LHCN-M2 (cell line): Measurements from ENCODE around the gene CBARP. TPM values are rescaled to one million over a fixed set of nuclear protein-coding genes. Genes with fewer than 3 reads are reported as not detected.

ENCODE experiments used
- DNase-seq: peaks from one replicate; pipeline ENCODE4 v3.0.0-alpha.2; 2012; ENCODE audit warnings: low read depth
- total RNA-seq: library from RNA; depleted of rRNA; stranded (reverse); fragments of >200 nt; gene quantifications from 2 replicates; pipeline ENCODE4 v1.2.3, GENCODE V29; 2014

Gene CBARP
- total RNA-seq, 1 experiment from 2014 or later, result 4.6 TPM

DNA sequence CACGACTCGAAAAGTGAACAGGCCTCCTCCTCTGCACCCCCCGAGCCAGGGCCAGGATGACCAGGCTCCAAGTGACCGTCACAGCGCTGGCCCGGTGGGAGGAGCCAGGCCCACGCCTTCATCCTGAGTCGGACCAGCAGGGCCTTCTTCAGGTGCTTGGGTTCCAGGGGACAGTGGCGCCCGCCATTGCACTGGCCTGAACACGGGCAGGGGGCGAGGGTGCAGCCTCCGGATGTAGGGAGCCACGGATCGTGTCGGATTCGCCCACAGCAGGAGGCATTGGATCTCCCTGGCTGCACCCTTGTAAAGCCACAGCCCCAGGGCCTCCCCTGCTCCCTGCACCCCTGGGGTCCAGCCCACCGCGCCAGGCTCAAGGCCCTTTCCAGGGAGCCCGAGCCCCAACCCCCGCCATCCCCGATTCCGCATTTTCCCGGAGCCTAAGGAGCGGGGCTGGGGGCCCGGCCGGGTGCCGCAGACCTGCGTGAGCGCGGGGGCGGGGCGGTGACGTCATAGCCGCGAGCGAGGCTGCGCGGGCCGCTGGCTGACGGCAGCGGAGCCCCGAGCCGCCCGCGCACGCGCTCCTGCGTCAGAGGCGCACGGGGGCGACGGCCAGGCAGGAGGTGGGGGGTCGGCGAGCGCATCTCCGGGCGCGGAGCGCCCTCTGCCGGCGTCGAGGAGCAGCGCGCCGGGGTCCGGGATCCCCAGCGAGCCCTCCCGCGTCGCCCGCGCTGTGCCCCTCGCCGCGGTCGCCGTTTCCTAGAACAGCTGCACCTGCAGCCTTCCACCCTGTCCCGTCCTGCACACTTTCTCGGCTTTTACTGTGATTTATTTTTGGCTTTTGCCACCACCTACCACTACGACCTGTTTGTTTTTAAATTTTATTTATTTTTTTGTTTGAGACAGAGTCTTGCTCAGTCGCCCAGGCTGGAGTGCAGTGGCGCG is 2.3 kb upstream of the CBARP start:
- DNase-seq, result peak; percentile 85

DNA sequence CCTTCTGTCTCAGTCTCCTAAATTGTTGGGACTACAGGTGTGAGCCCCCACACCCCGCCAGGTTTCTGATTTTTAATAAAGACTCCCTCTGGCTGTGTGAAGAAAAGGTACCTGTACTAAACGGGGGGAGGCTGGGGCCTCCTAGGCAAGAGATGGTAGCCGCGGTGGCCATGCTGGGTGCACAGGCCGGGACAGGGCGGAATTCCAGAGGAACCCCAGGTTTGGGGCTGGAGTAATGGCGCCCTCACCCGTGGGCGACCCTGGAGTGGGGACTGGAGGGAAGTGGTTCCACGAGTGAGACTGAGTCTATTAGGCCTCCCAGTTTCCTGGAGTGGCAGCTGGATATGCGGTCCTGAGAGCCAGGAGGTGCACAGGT is 1.6 kb upstream of the CBARP start:
- no peak for DNase-seq

DNA sequence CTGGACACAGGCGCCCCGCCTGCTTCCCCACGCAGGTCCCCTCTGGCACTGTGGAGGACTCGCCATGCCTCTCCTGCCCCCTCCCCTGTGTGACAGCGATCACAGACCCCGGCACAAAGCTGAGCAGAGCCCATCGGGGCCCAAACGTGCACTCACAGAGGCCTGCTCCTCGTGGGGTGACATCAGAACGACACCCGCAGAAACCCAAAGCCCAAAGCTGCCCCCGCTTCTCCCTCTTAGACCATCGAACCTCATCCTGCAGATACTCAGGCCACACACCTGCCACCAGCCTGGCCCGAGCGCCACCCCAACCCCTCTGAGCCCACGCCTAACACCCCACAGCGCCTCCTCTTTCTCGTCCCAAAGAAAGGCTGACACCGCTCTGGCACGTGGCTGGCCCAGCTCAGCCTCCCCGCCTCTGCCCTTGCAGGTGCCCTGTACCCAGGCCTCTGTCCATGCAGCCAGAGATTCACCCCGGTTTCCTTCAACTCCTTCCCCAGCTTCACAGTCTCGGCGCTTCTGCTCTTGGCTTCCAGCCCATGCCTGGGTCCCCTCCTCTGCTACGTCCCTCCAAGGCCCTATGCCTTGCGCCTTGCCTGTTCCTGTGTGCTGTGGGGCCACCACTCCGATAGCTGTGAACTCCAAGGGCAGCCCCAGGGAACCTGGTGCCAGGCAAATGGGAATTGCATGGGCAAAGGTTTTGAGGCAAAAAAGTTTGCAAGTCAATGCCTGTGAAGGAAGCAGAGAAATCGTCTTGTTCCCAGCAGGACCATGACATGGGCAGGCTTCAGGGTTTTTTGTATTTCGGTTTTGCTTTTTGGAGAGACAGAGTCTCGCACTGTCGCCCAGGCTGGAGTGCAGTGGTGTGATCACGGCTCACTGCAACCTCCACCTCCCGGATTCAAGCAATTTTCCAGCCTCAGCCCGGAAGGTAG is 831 bp upstream of the CBARP start:
- DNase-seq, result no peak

DNA sequence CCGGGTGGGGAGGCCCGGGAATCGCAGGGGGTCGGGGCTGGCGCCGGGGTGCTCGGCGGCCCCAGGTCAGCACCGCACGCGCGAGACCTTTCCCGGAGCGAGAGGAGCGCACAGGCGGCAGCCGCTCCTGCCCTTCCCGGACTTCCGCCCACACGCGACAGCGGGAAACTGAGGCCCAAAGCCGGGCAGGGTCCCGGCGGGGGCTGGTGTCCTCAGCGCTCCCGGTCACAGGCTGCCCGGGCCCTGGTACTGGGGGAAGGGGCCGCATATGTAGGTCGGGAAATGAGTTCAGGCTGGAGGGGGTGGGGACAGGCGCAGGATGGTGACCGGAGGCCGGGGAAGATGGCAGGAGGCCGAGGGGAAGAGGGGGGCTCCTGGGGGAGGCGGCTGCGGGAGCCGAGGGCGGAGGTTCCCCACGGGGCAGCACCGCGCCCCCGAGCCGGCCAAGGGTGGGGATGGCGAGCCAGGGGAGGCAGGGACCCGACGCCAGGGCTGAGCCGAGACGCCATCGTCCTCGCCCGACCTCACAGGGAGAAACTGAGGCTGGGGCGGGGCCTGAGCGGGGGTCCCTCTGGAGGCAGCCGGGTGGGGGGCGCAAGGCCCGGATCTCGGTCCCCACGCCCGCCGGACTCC is 662 bp downstream of the CBARP start:
- DNase-seq, result no peak

DNA sequence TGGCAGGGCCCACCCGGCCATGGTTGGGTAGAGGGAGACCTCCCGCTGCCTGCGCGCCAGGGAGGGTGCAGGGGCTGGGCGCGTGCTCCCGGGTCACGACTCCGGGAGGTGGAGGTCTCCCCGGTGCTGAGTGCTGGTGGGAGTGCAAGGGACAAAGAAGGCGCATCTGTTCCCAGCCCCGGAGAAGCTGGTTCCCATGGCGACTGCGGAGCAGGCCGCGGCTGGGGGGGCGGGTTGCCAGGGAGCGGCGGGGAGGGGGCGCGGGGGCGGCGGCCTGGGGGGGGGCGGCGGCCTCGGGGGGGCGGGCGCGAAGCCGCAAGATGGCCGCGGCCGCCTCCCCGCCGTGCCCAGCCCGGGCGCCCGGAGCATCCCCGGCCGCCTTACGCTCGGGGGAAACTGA is 1.2 kb downstream of the CBARP start:
- no peak for DNase-seq

DNA sequence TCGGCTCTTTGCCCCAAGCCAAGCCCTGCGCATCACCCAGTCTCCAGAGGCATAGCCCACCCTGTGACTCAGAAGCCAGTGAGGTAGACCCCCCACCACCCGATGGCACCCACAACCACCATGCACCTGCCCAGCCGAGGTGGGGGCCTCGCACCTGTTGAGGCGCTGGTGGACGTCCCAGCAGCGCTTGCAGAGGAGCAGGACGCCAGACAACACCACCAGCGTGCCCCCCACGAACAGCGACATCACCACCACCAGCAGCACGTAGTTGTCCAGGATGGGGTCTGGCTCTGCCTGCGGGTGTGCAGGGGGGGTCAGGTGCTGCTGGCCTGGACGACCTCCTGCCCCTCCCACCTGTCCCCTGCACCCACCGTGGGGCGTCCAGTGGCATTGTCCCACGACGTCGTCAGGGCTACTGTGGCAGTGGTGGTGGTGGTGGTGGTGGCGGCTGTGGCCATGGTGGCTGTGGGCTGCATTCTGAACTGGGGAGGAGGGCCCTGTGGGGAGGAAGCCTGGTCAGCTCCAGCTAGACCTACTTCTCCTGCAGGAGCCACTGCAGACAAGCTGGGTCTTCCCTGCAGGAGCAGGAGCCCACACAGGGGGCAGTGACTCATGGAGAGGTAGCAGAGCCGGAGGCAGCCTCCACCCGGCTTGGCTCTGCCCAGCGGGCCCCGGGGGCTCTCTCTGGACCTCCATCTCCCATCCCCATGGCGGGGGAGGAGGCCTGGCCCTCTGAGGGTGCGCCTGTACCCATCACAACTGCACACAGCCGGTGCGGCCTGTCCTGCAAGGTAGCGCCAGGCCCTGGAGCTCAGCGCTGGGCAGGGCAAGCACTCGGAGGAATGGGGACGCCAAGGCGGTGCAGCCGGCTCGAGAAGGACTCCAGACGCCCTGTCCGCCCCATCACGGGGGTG is 1.9 kb downstream of the CBARP start:
- no peak for DNase-seq

DNA sequence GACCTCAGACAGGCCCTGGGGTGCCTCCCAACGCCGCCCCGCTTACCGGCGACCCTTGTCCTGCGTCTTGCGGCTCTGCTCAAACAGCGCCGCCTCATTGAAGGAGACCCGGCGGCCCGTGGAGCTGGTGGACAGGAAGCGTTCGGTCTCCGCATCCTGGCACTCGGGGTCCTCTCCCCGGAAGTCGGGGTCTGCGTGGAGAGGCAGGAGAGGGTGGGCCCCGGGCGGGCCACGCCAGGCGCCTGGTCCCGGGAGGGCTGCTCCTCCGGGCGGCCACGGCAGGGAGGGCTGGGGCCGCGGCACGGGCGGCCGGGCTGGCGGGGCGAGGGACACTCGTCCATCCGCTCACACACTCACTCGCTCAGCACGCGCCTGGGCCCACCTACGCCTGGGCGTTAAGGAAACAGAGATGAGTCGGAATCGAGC is 2.8 kb downstream of the CBARP start:
- DNase-seq, result no peak

DNA sequence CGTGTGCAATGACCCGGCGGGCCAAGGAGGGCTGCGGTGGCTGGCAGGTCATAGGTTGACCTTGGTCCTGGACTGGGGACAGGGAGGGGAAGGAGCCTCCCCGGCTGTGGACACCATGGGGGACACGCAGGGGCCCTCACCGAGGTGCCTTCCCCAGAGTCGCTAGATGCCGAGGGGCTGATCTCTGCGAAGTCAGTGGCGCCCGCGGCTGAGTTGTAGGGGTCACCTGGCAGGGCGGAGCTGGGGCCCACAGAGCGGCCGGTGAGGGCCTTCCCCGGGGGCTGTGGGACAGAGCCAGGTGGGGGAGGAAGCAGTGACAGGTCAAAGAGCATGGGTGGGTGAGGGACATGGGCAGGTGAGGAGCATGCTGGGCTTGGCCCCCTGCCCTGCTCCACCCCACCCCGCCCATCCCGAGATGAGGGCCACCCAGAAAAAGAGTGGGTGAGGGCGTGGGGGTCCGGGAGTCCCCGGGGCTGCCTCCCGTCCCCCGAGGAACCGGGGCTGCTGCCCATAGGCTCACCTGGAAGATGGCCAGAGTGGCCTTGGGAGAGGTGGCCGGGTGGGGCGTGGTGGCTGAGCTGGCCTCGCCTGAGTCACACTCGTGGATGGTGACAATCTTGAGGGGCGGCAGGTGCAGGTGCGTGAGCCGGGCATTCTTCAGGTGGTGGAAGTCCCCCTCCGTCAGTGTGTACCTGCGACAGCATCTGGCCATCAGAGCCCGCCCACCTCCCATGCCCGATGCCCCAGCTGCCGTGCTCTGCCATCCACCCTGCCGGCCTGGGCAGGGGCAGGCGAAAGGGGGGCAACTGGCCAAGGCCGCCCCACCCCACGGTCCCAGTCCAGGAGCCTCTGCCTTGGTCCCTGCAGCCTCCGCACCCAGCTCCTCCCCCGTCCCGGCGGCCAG is 3.5 kb downstream of the CBARP start:
- DNase-seq, result no peak

DNA sequence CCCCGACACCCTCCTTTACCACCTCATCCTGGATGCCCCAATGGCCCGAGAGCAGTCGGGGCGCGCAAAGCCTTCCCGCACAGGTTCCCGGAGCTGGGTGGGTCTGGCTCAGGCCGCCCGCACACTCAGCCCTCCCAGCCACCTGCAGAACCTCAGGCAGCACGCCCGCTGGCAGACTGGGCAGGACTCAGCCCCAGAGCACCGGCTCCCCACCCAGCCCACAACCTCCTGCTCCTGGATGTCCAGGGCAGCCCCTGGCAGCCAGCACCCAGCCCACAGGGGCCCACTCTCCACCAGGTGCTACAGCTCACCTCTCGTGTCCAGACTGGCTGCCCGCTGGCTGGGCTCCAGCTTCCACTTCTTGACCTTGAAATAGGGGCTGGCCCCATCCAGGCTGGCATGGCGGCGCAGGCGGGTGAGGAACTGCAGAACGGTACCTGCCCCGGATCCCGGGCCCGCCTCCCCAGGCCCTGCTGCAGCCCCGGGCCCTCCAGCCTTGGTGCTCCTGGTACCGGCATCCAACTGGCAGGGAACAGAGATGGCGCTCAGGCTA is 4.6 kb downstream of the CBARP start:
- DNase-seq, result no peak

DNA sequence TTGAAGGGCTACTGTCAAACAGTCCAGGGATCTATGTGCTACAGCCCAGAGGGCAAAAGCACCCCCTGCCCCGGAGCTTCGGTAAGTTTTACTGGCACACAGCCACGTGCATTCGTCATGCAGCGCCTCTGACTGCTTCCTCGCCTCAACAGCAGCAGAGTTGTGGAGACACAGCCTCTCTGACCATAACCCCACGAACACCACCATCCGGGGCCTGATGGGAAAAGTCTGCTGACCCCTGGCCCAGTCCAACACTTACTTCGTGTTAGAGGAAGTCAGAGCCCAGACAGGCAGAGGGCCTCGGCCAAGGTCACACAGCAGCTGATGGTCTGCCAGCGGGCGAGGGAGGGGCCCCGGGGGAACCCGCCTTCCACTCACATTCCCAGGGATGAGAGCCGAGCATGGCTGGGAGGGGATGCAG is 5.1 kb downstream of the CBARP start:
- no peak for DNase-seq

DNA sequence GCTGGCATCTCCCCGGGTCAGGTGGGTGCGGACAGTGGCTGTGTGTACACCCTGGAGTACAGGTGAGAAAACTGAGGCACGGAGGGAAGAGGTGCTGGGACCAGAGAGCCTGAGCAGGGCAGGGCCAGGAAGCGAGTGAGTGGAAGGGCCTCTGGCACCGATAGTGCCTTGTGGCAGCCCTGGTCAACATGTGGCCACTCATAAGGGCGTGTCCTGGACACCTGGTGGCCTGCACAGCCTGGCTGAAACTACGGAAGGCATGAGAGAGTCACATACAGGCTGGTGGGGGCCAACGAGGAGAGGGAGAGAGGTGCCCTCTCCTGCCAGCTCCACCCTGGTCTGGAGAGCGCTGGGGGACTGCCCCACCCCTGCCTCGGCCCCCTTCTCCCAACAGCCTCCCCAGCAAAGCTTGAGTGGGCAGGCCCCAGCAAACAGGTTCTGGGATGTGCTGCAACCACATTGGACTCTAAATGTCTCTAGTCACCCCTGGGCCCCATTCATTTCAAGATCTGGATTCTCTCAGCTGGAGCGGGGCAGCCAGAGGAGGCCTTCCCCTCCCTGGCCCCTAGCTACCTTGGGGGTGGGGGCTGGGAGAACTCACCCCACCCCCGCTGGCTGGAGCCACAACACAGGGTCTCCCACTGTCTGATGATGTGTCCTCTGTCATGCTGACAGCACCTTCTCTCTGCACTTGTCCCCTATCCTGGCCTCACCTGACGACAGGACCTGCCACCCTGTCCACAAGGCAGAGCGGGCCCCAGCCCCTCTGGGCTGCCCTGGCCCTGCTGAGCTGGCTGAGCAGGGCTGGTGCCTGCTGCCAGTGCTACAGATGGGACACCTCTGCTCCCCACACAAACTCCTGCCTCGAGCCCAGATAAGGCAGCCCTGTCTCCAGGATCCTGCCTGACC is 5.8 kb downstream of the CBARP start:
- DNase-seq, result no peak

DNA sequence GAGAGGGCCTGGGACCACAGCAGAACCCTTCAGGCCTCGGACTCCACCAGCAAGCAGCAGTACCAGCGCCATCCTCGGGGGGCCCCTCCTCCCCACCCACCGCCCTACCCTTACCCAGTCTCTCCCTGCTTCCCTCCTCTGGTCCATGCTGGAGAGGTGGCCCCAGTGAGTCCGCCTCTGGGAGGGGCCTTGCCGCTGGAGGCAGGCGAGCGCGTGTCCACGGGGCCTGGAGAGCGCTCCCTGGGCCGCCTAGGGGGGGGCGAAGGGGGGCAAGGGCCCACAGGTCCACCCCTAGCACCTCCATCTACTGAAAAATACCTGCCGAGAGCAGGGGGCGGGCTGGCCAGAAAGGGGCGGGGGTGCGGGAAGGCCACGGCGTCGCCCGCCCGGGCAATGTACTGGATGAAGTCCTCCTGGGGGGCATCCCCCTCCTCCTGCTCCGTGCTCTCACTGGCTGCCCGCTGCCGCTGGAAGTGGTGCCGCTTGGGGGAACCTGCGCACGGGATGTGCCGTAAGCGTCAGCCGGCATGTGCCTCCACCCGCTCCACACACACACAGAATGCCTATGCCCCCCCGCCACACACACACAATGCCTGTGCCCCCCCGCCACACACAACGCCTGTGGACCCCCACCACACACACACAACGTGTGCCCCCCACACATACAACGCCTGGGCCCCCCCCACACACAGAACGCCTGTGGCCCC is 6.9 kb downstream of the CBARP start:
- no peak for DNase-seq

DNA sequence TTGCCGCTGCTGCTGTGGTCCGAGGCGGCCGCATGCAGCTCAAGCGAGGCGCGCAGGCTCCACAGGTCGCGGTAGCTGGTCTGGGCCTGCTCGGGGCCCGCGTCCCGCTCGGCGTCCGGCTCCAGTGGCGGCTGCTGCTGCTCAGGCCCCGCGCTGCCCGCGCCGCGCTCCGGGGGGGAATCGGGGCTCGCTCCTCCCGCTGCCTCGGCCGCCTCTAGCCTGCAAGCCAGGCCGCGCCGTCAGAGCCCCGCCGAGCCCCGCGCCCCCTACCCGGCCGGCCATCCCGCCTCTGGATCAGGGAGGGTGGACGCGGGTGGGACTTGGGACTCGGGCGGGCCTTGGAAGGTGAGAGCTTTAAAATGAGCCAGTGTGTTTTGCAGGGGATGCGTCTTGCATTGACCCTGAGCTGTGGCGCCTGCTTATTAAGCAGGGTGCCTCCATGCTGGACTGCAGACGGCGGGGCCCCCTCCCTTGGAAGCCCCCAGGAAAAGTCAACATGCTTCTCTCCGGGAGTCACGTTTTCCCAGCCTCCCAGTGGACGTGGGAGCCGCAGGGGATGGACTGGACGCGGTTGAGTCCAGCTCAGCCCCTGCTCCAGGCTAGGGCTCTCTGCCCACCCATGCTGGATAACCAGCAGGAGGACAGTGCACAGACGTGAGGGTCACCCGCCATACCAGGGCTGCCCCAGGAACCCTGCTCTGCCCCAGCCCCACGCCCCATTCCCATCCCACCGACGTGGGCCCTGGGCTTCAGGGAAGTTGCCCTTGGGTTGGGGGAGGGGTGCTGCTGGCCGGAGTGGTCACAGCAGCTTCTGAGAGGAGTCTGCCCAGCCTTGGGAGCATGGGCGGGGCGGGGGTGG is 7.7 kb downstream of the CBARP start:
- DNase-seq, result no peak

DNA sequence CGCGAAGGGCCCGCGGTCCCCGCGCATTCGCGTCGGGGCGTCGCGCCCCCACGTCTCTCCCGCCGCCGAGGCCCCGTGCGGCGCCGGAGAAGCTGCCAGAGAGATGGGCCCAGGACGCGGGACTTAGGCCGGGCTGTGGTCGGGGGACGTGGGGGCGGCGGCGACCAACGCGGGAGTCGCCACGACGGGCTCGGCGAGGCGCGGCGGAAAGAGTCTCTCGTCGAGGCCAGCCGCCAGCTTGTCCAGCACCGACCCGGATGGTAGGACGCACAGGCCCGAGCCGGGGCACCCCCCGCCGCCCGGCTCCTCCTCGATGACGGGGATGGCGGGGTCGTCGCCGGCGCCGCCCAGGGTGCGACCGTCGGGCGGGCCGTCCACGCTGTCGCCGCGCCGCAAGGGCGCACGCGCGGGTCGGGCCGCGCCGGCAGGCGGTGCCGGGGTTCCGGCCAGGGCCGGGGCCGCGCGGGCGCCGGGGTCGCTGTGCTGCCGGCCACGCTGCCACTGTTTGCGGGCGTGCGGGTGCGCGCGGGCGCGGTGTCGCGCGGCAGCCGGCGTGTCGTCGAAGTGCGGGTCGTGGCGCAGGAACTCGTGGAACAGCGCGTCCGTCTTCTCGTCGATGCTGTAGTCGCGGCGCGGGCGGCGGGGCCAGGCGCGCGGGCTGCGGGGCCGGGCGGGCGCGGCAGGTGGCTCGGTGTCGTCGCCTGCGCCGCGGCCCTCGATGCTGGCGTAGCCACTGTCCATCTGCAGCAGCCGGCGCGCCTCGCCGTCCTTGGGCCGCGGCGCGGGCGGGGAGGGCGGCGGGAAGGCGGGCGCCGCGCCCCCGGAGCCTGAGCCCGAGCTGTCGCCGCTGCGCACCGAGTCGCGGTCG is 8.5 kb downstream of the CBARP start:
- no peak for DNase-seq

DNA sequence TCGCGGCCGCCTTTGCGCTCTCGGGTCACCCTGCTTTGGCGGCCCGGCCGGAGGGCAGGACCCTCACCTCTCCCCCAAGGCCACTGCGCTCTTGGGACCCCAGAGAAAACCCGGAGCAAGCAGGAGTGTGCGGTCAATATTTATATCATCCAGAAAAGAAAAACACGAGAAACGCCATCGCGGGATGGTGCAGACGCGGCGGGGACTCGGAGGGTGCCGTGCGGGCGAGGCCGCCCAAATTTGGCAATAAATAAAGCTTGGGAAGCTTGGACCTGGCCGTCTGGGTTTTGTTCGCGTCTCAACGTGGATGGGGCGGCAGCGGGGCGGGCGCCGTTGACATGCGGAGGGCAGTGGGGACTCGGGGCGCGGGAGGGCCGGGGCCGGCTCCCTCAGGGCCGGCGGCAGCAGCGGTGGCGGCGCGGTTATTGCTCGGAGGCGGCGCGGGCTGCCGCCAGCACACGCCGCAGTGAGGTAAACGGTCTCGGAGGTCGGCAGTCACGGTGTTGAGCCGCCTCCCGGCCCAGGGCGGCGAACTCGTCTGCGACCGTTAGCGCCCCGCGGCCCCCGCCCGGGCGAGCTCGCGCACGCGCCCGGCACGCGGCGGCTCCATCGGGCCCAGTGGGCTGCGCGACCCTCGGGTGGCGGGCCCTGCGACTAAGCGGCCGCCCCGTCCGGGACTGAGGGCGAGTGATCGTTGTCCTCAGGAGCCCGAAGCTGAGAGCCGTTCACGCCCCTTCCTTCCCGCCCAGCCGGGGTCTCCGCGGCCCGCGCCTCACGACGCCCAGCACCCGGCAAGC is 9.4 kb downstream of the CBARP start:
- DNase-seq, result no peak
